ENCODE data around the gene PLXDC1. TPM values are rescaled to one million over a fixed set of nuclear protein-coding genes. Genes with fewer than 3 reads are reported as not detected.

Gene PLXDC1
- total and polyA plus RNA-seq, 2 donors = 7.1 to 12.7 TPM

GRCh38 chr17:39156491-39156890 is 5.1 kb upstream of the PLXDC1 start:
- DNase-seq (ENCODE audit: extremely low spot score) = no peak
- no peaks in the 10 kb centered on the region for H3K36me3 ChIP-seq (ENCODE audit: insufficient read depth)
- no peak overlapping the region for H3K4me3 ChIP-seq (ENCODE audit: low read depth, low read length)
- H3K27ac ChIP-seq (ENCODE audit: low read depth) = no peak overlapping the region
- no peaks in the 10 kb centered on the region for H3K4me1 ChIP-seq (ENCODE audit: insufficient read depth)
- WGBS = 63% methylated on average over 7 of the region's 7 CpGs

GRCh38 chr17:39155654-39156053 is 4.2 kb upstream of the PLXDC1 start:
- Histone ChIP-seq H3K4me1 (ENCODE audit: insufficient read depth) (no peaks in the 10 kb centered on the region), H3K27ac (ENCODE audit: low read depth) (no peak overlapping the region), H3K4me3 (ENCODE audit: low read depth, low read length) (no peak overlapping the region), H3K36me3 (ENCODE audit: insufficient read depth) (no peaks in the 10 kb centered on the region)
- no peak for DNase-seq (ENCODE audit: extremely low spot score)
- WGBS = 53% methylated on average over 2 of the region's 2 CpGs

GRCh38 chr17:39153599-39154051 is 2.2 kb upstream of the PLXDC1 start:
- under 1% methylated on average over 16 of the region's 16 CpGs for WGBS
- Histone ChIP-seq H3K4me1 (ENCODE audit: insufficient read depth) (no peaks in the 10 kb centered on the region), H3K27ac (ENCODE audit: low read depth) (peak overlapping the region; percentile 85), H3K36me3 (ENCODE audit: insufficient read depth) (no peaks in the 10 kb centered on the region), H3K4me3 (ENCODE audit: low read depth, low read length) (peak overlapping the region; percentile 71)
- DNase-seq (ENCODE audit: extremely low spot score) = peak; percentile 91

GRCh38 chr17:39151943-39152818 is 744 bp upstream of the PLXDC1 start:
- H3K27ac ChIP-seq (ENCODE audit: low read depth) = no peak overlapping the region
- peak overlapping the region; percentile 49 for H3K4me3 ChIP-seq (ENCODE audit: low read depth, low read length)
- WGBS = 18% methylated on average over 25 of the region's 25 CpGs
- DNase-seq (ENCODE audit: extremely low spot score) = no peak
- H3K4me1 ChIP-seq (ENCODE audit: insufficient read depth) = no peaks in the 10 kb centered on the region
- no peaks in the 10 kb centered on the region for H3K36me3 ChIP-seq (ENCODE audit: insufficient read depth)

DNA sequence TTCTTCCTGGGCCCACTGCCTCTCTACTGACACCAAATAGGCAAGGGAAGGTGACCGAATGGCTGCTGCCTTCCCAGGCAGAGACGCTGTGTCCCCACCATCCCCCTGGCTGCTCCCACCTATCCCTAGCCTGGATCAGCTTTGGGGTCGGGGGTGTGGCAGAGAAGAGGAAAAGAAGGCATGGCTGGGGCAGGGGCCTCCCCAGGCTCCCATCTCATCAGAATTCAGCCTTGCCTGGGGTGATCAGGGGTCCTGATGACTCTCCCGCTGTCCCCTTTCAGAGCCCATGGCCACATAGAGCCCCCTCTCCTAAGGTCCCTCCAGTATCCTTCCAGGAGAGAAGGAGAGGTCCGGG is 665 bp downstream of the PLXDC1 start:
- no peaks in the 10 kb centered on the region for H3K36me3 ChIP-seq (ENCODE audit: insufficient read depth)
- WGBS = 52% methylated on average over 5 of the region's 5 CpGs
- no peaks in the 10 kb centered on the region for H3K4me1 ChIP-seq (ENCODE audit: insufficient read depth)
- DNase-seq (ENCODE audit: extremely low spot score) = no peak
- H3K27ac ChIP-seq (ENCODE audit: low read depth) = no peak overlapping the region
- peak overlapping the region; percentile 49 for H3K4me3 ChIP-seq (ENCODE audit: low read depth, low read length)

GRCh38 chr17:39150104-39150634 is 1.3 kb downstream of the PLXDC1 start:
- no peak for DNase-seq (ENCODE audit: extremely low spot score)
- no peak overlapping the region for H3K27ac ChIP-seq (ENCODE audit: low read depth)
- 85% methylated on average over 5 of the region's 5 CpGs for WGBS
- no peaks in the 10 kb centered on the region for H3K4me1 ChIP-seq (ENCODE audit: insufficient read depth)
- no peak overlapping the region for H3K4me3 ChIP-seq (ENCODE audit: low read depth, low read length)
- no peaks in the 10 kb centered on the region for H3K36me3 ChIP-seq (ENCODE audit: insufficient read depth)

DNA sequence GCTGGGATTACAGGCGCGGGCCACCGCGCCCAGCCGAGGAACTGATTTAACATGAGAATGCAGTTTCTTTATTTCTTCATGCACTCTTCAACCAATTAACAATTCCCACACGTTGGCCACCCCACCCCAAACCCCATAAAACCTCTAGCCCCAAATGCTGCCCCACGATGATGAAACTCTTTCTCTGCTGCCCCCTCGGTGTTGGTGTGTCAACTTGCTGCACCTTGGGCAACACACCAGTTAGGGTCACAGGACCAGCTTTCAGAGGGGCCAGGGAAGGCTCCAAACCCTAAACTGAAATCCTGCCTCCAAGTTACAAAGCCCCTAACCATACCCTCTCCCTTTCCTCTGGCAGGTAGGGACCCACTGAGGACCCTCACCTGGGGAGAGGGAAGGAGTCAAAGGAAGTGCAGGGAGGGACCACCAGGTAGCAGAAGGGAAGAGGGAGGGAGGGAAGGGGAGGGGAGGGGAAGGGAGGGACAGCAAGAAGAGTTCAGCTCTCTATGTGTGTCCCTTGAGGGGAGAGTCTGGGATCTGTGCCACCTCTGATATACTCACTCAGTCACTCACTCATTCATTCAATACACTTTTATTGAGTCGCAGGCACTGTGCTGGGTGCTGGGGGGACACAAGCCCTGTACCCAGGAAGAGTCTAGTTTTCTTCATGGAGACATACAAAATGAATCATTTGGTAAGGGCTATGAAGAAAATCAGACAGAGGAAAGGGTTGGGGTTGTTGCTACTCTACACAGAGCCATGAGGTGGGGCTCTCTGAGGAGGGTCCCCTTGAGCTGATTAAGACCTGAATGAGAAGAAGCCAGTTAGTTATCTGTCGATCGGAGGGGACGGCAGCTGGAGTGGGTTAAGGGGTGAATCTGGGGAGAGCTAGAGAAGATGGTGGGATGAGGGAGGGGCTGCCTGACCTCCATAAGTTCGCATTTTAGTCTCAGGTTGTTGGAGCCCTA is 3.9 kb downstream of the PLXDC1 start:
- H3K36me3 ChIP-seq (ENCODE audit: insufficient read depth) = no peaks in the 10 kb centered on the region
- no peak overlapping the region for H3K4me3 ChIP-seq (ENCODE audit: low read depth, low read length)
- no peak overlapping the region for H3K27ac ChIP-seq (ENCODE audit: low read depth)
- no peak for DNase-seq (ENCODE audit: extremely low spot score)
- 67% methylated on average over 13 of the region's 13 CpGs for WGBS
- no peaks in the 10 kb centered on the region for H3K4me1 ChIP-seq (ENCODE audit: insufficient read depth)

DNA sequence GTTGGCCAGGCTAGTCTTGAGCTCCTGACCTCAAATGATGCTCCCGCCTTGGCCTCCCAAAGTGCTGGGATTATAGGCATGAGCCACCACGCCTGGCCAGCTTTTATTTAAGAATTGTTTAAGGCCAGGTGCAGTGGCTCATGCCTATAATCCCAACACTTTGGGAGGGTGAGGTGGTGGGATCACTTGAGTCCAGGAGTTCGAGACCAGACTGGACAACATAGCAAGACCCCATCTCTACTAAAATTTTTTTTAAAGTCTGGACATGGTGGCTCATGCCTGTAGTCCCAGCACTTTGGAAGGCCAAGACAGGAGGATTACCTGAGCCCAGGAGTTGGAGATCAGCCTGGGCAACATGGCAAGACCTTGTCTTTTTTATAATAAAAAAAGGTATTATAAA is 5.2 kb downstream of the PLXDC1 start:
- no peak for DNase-seq (ENCODE audit: extremely low spot score)
- Histone ChIP-seq H3K36me3 (ENCODE audit: insufficient read depth) (no peaks in the 10 kb centered on the region), H3K27ac (ENCODE audit: low read depth) (no peak overlapping the region), H3K4me1 (ENCODE audit: insufficient read depth) (no peaks in the 10 kb centered on the region), H3K4me3 (ENCODE audit: low read depth, low read length) (no peak overlapping the region)
- 97% methylated on average over 3 of the region's 3 CpGs for WGBS

GRCh38 chr17:39145143-39145542 is 6.3 kb downstream of the PLXDC1 start:
- no peaks in the 10 kb centered on the region for H3K36me3 ChIP-seq (ENCODE audit: insufficient read depth)
- H3K27ac ChIP-seq (ENCODE audit: low read depth) = no peak overlapping the region
- H3K4me3 ChIP-seq (ENCODE audit: low read depth, low read length) = no peak overlapping the region
- H3K4me1 ChIP-seq (ENCODE audit: insufficient read depth) = no peaks in the 10 kb centered on the region
- WGBS = 90% methylated on average over 3 of the region's 3 CpGs
- DNase-seq (ENCODE audit: extremely low spot score) = no peak

DNA sequence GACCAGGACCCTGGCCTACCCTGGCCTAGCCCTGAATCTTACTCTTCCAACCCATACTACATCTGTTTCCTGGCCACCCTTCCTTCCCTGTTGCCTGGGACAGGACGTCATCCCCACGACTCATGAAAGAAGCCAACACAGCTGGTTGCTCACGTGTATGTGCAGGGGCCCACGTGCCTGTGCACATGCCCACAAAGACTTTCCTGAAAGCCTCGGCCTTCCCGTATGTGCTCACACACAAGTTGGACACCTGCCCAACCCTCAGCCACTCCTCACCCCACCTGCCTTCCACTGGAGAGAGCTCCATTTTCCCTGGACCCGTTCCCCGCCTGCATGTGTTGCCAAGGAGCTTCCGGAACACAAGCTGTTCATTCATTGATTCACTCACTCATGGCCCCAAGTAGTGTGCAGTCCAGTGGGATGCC is 7.0 kb downstream of the PLXDC1 start:
- no peak for DNase-seq (ENCODE audit: extremely low spot score)
- WGBS = 34% methylated on average over 9 of the region's 9 CpGs
- Histone ChIP-seq H3K27ac (ENCODE audit: low read depth) (no peak overlapping the region), H3K4me3 (ENCODE audit: low read depth, low read length) (no peak overlapping the region), H3K36me3 (ENCODE audit: insufficient read depth) (no peaks in the 10 kb centered on the region), H3K4me1 (ENCODE audit: insufficient read depth) (no peaks in the 10 kb centered on the region)

- WGBS = 65% methylated on average over 7 of the region's 7 CpGs
- H3K36me3 ChIP-seq (ENCODE audit: insufficient read depth) = no peaks in the 10 kb centered on the region
- no peaks in the 10 kb centered on the region for H3K4me1 ChIP-seq (ENCODE audit: insufficient read depth)
- H3K4me3 ChIP-seq (ENCODE audit: low read depth, low read length) = no peak overlapping the region
- DNase-seq (ENCODE audit: extremely low spot score) = no peak
- peak overlapping the region; percentile 18 for H3K27ac ChIP-seq (ENCODE audit: low read depth)
Observed at GRCh38 chr17:39143552-39144093, 7.8 kb downstream of the PLXDC1 start.

- WGBS = 85% methylated on average over 11 of the region's 11 CpGs
- Histone ChIP-seq H3K4me3 (ENCODE audit: low read depth, low read length) (no peak overlapping the region), H3K4me1 (ENCODE audit: insufficient read depth) (no peaks in the 10 kb centered on the region), H3K36me3 (ENCODE audit: insufficient read depth) (no peaks in the 10 kb centered on the region), H3K27ac (ENCODE audit: low read depth) (no peak overlapping the region)
- no peak for DNase-seq (ENCODE audit: extremely low spot score)
Observed at GRCh38 chr17:39141915-39142664, 9.3 kb downstream of the PLXDC1 start.

DNA sequence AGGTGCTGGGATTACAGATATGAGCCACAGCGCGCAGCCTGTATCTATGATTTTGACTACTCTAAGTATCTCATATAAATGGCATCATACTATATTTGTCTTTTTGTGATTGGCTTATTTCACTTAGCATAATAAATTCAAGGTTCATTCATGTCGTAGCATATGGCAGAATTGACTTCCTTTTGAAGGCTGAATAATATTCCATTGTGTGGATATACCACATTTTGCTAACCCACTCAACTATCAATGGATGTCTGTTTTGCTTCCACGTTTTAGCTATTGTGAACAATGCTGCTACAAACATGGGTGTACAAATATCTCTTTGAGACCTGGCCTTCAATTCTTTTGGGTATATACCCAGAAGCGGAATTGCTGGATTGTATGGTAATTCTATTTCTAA is 10.1 kb downstream of the PLXDC1 start:
- no peak overlapping the region for H3K27ac ChIP-seq (ENCODE audit: low read depth)
- H3K4me1 ChIP-seq (ENCODE audit: insufficient read depth) = no peaks in the 10 kb centered on the region
- H3K4me3 ChIP-seq (ENCODE audit: low read depth, low read length) = no peak overlapping the region
- DNase-seq (ENCODE audit: extremely low spot score) = no peak
- 97% methylated on average over 5 of the region's 5 CpGs for whole genome bisulfite sequencing
- no peaks in the 10 kb centered on the region for H3K36me3 ChIP-seq (ENCODE audit: insufficient read depth)
